NCI-H1417 (cell line): ENCODE measurements around the gene XPNPEP2.
"Not testable (repeated sequence)": the region's sequence is repeated elsewhere in the genome, so short reads cannot be mapped to it uniquely, and the experiment has no call there.

Experiments
- DNase-seq, 3 experiments: peaks; one replicate each; lab custom pipeline; 2025; lab: John Stamatoyannopoulos, UW

Gene XPNPEP2

GRCh38 chrX:129719931-129720530 is 18.7 kb upstream of the XPNPEP2 start:
- DNase-seq: no peak

- DNase-seq: no peak
These were observed 18.0 kb upstream of the XPNPEP2 start for GRCh38 chrX:129720741-129721140.

GRCh38 chrX:129721414-129721813 is 17.4 kb upstream of the XPNPEP2 start:
- DNase-seq: no peak

GRCh38 chrX:129721870-129722269 is 16.9 kb upstream of the XPNPEP2 start:
- DNase-seq: no peak

- DNase-seq: no peak
These were observed 15.3 kb upstream of the XPNPEP2 start for GRCh38 chrX:129723511-129723910.

- DNase-seq: no peak
These were observed 14.0 kb upstream of the XPNPEP2 start for GRCh38 chrX:129724754-129725153.

GRCh38 chrX:129726307-129727111 is 12.3 kb upstream of the XPNPEP2 start:
- peak; percentile 27 to 60 (median 59) for DNase-seq

- DNase-seq: no peak
These were observed 10.7 kb upstream of the XPNPEP2 start for GRCh38 chrX:129728061-129728460.

- no peak for DNase-seq
These were observed 7.6 kb upstream of the XPNPEP2 start for GRCh38 chrX:129731228-129731627.

- DNase-seq: no peak
These were observed 5.9 kb upstream of the XPNPEP2 start for GRCh38 chrX:129732857-129733256.

- no peak for DNase-seq
These were observed 5.4 kb upstream of the XPNPEP2 start for GRCh38 chrX:129733335-129733734.

- DNase-seq: no peak
These were observed 2.3 kb upstream of the XPNPEP2 start for GRCh38 chrX:129736491-129736890.

- no peak for DNase-seq
These were observed 863 bp upstream of the XPNPEP2 start for GRCh38 chrX:129737916-129738315.

- no peak for DNase-seq
These were observed 799 bp downstream of the XPNPEP2 start for GRCh38 chrX:129739578-129739977.

GRCh38 chrX:129741880-129742758 is 3.3 kb downstream of the XPNPEP2 start:
- DNase-seq: no peak

- DNase-seq: not testable (repeated sequence)
These were observed 4.0 kb downstream of the XPNPEP2 start for GRCh38 chrX:129742759-129743152.

- DNase-seq: no peak
These were observed 5.0 kb downstream of the XPNPEP2 start for GRCh38 chrX:129743821-129744220.

- DNase-seq: no peak
These were observed 6.1 kb downstream of the XPNPEP2 start for GRCh38 chrX:129744861-129745321.

GRCh38 chrX:129746557-129747470 is 8.0 kb downstream of the XPNPEP2 start:
- no peak for DNase-seq

- DNase-seq: no peak
These were observed 8.8 kb downstream of the XPNPEP2 start for GRCh38 chrX:129747533-129747932.

GRCh38 chrX:129748305-129748704 is 9.5 kb downstream of the XPNPEP2 start:
- no peak for DNase-seq
